IMR-90 (cell line): ENCODE results near the gene CUL3. TPM values are rescaled to one million over a fixed set of nuclear protein-coding genes. Genes with fewer than 3 reads are reported as not detected.

Experiments used
- ATAC-seq: fragments of 200-7000 bp; cut with Tn5 transposase; 2 replicates; pipeline ENCODE4 v1.9.1; 2020; ENCODE audit warnings: low read depth, mild to moderate bottlenecking, moderate library complexity
- BruUV-seq: library from RNA; stranded (reverse); fragments of 400-500 nt; replicated peaks from 2 replicates; lab custom pipeline; 2021; lab: Mats Ljungman, UMichigan
- CTCF ChIA-PET: fragments of 300-600 bp; formaldehyde crosslinking; extraction: SDS; loops from one replicate; lab custom pipeline; 2021; ENCODE audit warnings: antibody characterized with exemption; lab: Yijun Ruan, JAX
- POLR2A ChIA-PET: fragments of 300-600 bp; sonication (Branson Sonifier 250); formaldehyde crosslinking; loops from one replicate; lab custom pipeline; 2022; ENCODE audit warnings: antibody characterized with exemption; ENCODE audit not compliant: unreplicated experiment; lab: Charles Lee
- DNase-seq: peaks from one replicate; pipeline ENCODE4 v3.0.0; 2013
- H2AFZ ChIP-seq: replicated peaks from 2 replicates; pipeline ENCODE3; 2013; ENCODE audit warnings: low read length, mild to moderate bottlenecking; ENCODE audit not compliant: poor library complexity
- H2AK5ac ChIP-seq: 2 replicates; pipeline ENCODE4 v1.6.1; 2013; ENCODE audit warnings: low read depth, low read length, inconsistent platforms
- H2AK9ac ChIP-seq: replicated peaks from 2 replicates; pipeline ENCODE3; 2013; ENCODE audit warnings: mild to moderate bottlenecking, low read depth, low read length, moderate library complexity; ENCODE audit not compliant: poor library complexity
- H2BK120ac ChIP-seq: 2 replicates; pipeline ENCODE4 v1.6.1; 2013; ENCODE audit warnings: low read depth, low read length, inconsistent platforms
- H2BK15ac ChIP-seq: 3 replicates; pipeline ENCODE4 v1.6.1; 2013; ENCODE audit warnings: low read depth, low read length, inconsistent platforms
- H2BK20ac ChIP-seq: 2 replicates; pipeline ENCODE4 v1.6.1; 2013; ENCODE audit warnings: low read depth, mild to moderate bottlenecking, inconsistent platforms, low read length, moderate library complexity
- H2BK5ac ChIP-seq: 2 replicates; pipeline ENCODE4 v1.6.1; 2013; ENCODE audit warnings: mild to moderate bottlenecking, low read depth, low read length, inconsistent platforms; ENCODE audit not compliant: poor library complexity, severe bottlenecking
- H3K14ac ChIP-seq: replicated peaks from 2 replicates; pipeline ENCODE4 v1.6.1; 2013; ENCODE audit warnings: low read depth, low read length, inconsistent platforms
- H3K18ac ChIP-seq: 2 replicates; pipeline ENCODE4 v1.6.1; 2013; ENCODE audit warnings: low read depth, low read length, control low read depth
- H3K23ac ChIP-seq: 2 replicates; pipeline ENCODE4 v1.6.1; 2013; ENCODE audit warnings: low read depth, low read length, inconsistent platforms
- H3K27ac ChIP-seq: 2 replicates; pipeline ENCODE4 v1.5.1; 2013; ENCODE audit warnings: mild to moderate bottlenecking, control low read depth, low read length; ENCODE audit not compliant: insufficient read depth
- H3K27me3 ChIP-seq: 2 replicates; pipeline ENCODE4 v1.6.1; 2013; ENCODE audit warnings: low read length; ENCODE audit not compliant: control insufficient read depth, insufficient read depth
- H3K36me3 ChIP-seq: 2 replicates; pipeline ENCODE4 v1.6.1; 2013; ENCODE audit warnings: low read length, mixed read lengths; ENCODE audit not compliant: control insufficient read depth, insufficient read depth
- H3K4ac ChIP-seq: 2 replicates; pipeline ENCODE4 v1.6.1; 2013; ENCODE audit warnings: low read depth, low read length, inconsistent platforms
- H3K4me1 ChIP-seq: 2 replicates; pipeline ENCODE4 v1.6.1; 2013; ENCODE audit warnings: low read length, mixed read lengths; ENCODE audit not compliant: control insufficient read depth, insufficient read depth
- H3K4me2 ChIP-seq: 2 replicates; pipeline ENCODE4 v1.6.1; 2013; ENCODE audit warnings: low read depth, mild to moderate bottlenecking, control low read depth, low read length, moderate library complexity
- H3K4me3 ChIP-seq: 2 replicates; pipeline ENCODE4 v1.5.1; 2013; ENCODE audit warnings: low read depth, mild to moderate bottlenecking, control low read depth, low read length, moderate library complexity; ENCODE audit not compliant: insufficient read depth
- H3K56ac ChIP-seq: 2 replicates; pipeline ENCODE4 v1.6.1; 2013; ENCODE audit warnings: low read length, inconsistent platforms; ENCODE audit not compliant: insufficient read depth; ENCODE audit errors: extremely low read depth
- H3K79me1 ChIP-seq, 2 experiments: 2 replicates each; pipeline ENCODE4 v1.6.1; 2013; ENCODE audit warnings: low read length in 2 of 2, inconsistent platforms in 1 of 2, low read depth in 1 of 2
- H3K9ac ChIP-seq: 2 replicates; pipeline ENCODE4 v1.6.1; 2013; ENCODE audit warnings: low read depth, low read length, control low read depth
- H3K9me1 ChIP-seq: 2 replicates; pipeline ENCODE4 v1.6.1; 2013; ENCODE audit warnings: low read length, inconsistent platforms; ENCODE audit not compliant: insufficient read depth
- H3K9me3 ChIP-seq: 2 replicates; pipeline ENCODE4 v1.6.1; 2013; ENCODE audit warnings: low read length; ENCODE audit not compliant: control insufficient read depth, insufficient read depth
- H4K20me1 ChIP-seq: 2 replicates; pipeline ENCODE4 v1.6.1; 2013; ENCODE audit warnings: low read length, inconsistent platforms; ENCODE audit not compliant: insufficient read depth
- H4K5ac ChIP-seq: 2 replicates; pipeline ENCODE4 v1.6.1; 2013; ENCODE audit warnings: mild to moderate bottlenecking, low read depth, low read length, control low read depth
- H4K8ac ChIP-seq, 2 experiments: 2 replicates each; pipeline ENCODE4 v1.6.1; 2013; ENCODE audit warnings: low read depth in 2 of 2, low read length in 2 of 2, control low read depth in 1 of 2, inconsistent platforms in 1 of 2
- H4K91ac ChIP-seq: 2 replicates; pipeline ENCODE4 v1.6.1; 2013; ENCODE audit warnings: low read depth, low read length, inconsistent platforms; ENCODE audit not compliant: insufficient read depth
- CEBPB ChIP-seq: IDR thresholded peaks from 2 replicates; pipeline ENCODE4 v1.6.1; 2012; ENCODE audit warnings: low read depth, low read length, improper control_type of control experiment
- MAFK ChIP-seq: IDR thresholded peaks from 2 replicates; pipeline ENCODE4 v1.6.1; 2012; ENCODE audit warnings: low read depth, low read length, improper control_type of control experiment
- MAZ ChIP-seq: IDR thresholded peaks from 2 replicates; pipeline ENCODE4 v1.6.1; 2012; ENCODE audit warnings: low read depth, mild to moderate bottlenecking, low read length, improper control_type of control experiment, moderate library complexity, borderline replicate concordance
- MXI1 ChIP-seq: IDR thresholded peaks from 2 replicates; pipeline ENCODE4 v1.6.1; 2012; ENCODE audit warnings: low read depth, mild to moderate bottlenecking, low read length, moderate library complexity, borderline replicate concordance
- POLR2A ChIP-seq: IDR thresholded peaks from 2 replicates; pipeline ENCODE4 v1.6.1; 2012; ENCODE audit warnings: mild to moderate bottlenecking, low read depth, low read length
- RCOR1 ChIP-seq: IDR thresholded peaks from 2 replicates; pipeline ENCODE4 v1.6.1; 2012; ENCODE audit warnings: mild to moderate bottlenecking, low read length, improper control_type of control experiment; ENCODE audit not compliant: insufficient replicate concordance
- RFX5 ChIP-seq: IDR thresholded peaks from 2 replicates; pipeline ENCODE4 v1.8.0; 2012; ENCODE audit warnings: low read depth, mild to moderate bottlenecking, low read length, moderate library complexity
- SMC3 ChIP-seq: fragments of 150-350 bp; IDR thresholded peaks from 2 replicates; pipeline ENCODE4 v1.6.1; 2016; ENCODE audit warnings: low read depth, mild to moderate bottlenecking, antibody characterized with exemption, low read length, moderate library complexity
- WGBS, 2 experiments: methylation state at CpG; one replicate each; pipeline versions ENCODE4 v1.1.5 to v1.1.7; 2013; ENCODE audit warnings: missing lambda C conversion rate in 2 of 2; ENCODE audit not compliant: insufficient read length in 1 of 2; ENCODE audit errors: extremely low coverage in 2 of 2; 5-methylcytosine and 5-hydroxymethylcytosine counted together
- dilution Hi-C: fragments of 300-500 bp; cut with HindIII; formaldehyde crosslinking; loops from one replicate; pipeline ENCODE4 v1.14.3; 2018; ENCODE audit warnings: low sequenced_read_pairs; ENCODE audit not compliant: unreplicated experiment
- in situ Hi-C: fragments of 300-500 bp; cut with MboI; formaldehyde crosslinking; loops from 3 replicates; pipeline ENCODE4 v1.14.3; 2019; ENCODE audit warnings: low sequenced_read_pairs, inconsistent platforms, mixed read lengths
- intact Hi-C: fragments of 100-400 bp; cut with micrococcal nuclease; formaldehyde crosslinking; loops from 2 replicates; pipeline ENCODE4 v1.10.0; 2022
- polyA plus RNA-seq, 3 experiments: library from polyadenylated mRNA; depleted of rRNA; stranded (reverse); fragments of >200 nt; gene quantifications; 2 replicates each; pipeline ENCODE4 v1.2.3, GENCODE V29; 2012; ENCODE audit warnings: low replicate concordance in 1 of 3
- total RNA-seq: library from RNA; depleted of rRNA; stranded (reverse); fragments of >200 nt; gene quantifications from 2 replicates; pipeline ENCODE4 v1.2.3, GENCODE V29; 2012
- TF ChIP-seq, protein P1 (sequence below): conservative IDR thresholded peaks from 2 replicates; pipeline ENCODE4 v1.5.1; 2012; ENCODE audit warnings: mild to moderate bottlenecking, low read depth, low read length, improper control_type of control experiment
- TF ChIP-seq, protein P2 (sequence below): fragments of 150-350 bp; IDR thresholded peaks from 2 replicates; pipeline ENCODE4 v1.6.1; 2016; ENCODE audit warnings: low read depth, mild to moderate bottlenecking, low read length, moderate library complexity, borderline replicate concordance

Gene CUL3
- total and polyA plus RNA-seq, 2 of the 4 experiments (the other 2 are of a cell fraction) = 33.7 to 45.7 TPM

DNA sequence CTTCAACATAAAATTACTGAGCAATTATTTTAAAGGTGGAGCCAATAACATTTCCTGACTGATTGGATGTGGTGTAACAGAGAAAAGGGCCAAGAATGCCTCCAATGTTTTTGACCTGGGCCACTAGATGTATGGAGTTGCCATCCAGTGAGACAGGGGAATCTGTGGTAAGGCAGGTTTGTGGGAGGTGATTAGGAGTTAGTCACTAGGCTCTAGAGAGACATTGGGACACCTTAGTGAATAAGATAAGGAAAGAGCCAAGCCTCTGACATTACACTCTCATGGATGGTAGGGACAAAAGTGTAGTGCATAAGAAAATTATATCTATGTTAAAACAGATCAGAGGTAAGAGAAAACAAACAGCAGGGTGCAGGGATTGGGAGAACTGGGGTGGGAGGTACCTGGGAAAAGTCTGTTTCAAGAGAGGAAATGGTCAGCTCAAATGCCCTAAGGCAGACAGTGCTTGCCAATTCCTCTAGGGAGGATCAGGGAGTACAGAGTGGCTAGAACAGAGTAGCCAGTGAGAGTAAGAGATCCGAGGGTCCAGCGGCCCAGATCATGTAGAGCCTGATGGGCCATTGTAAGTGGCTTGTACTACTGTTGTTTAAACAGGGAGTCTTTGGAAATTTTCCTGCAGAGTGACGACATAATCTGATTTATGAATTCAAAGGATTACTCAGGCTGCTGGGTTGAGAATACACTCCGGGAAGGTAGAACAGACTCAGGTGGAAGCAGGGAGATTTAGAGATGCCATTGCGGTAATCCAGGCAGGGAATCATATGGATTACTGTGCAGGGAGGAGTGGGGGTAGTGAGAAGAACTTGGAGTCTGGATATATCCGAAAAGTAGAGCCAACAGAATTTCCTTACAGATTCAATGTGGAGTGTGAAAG, 45.7 kb upstream of the CUL3 start:
- Histone ChIP-seq H4K8ac (no peak overlapping the region), H3K4me1 (no peaks in the 10 kb centered on the region), H4K20me1 (no peaks in the 10 kb centered on the region), H3K9me1 (peaks cover 2% of the 10 kb centered on the region; the same call in 1 of the 2 replicates), H3K18ac (no peak overlapping the region), H3K27me3 (peaks cover 4% of the 10 kb centered on the region), H3K36me3 (no peaks in the 10 kb centered on the region), H3K9ac (no peak overlapping the region), H2AK5ac (no peak overlapping the region), H3K9me3 (no peaks in the 10 kb centered on the region), H3K27ac (no peak overlapping the region), H3K4me3 (no peak overlapping the region), H3K79me1 (no peaks in the 10 kb centered on the region), H2AK9ac (no peak overlapping the region), H4K91ac (no peak overlapping the region), H3K4me2 (no peak overlapping the region), H3K23ac (no peak overlapping the region), H2BK20ac (no peak overlapping the region), H3K56ac (no peak overlapping the region), H2AFZ (no peak overlapping the region), H2BK5ac (no peak overlapping the region), H2BK120ac (no peak overlapping the region), H3K14ac (no peak overlapping the region), H3K4ac (no peak overlapping the region), H4K5ac (no peak overlapping the region), H2BK15ac (no peak overlapping the region)
- no peak for ATAC-seq
- dilution Hi-C loops (no loop called here), intact Hi-C loops (no loop called here), in situ Hi-C loops (no loop called here)
- TF ChIP-seq, protein P1, sequence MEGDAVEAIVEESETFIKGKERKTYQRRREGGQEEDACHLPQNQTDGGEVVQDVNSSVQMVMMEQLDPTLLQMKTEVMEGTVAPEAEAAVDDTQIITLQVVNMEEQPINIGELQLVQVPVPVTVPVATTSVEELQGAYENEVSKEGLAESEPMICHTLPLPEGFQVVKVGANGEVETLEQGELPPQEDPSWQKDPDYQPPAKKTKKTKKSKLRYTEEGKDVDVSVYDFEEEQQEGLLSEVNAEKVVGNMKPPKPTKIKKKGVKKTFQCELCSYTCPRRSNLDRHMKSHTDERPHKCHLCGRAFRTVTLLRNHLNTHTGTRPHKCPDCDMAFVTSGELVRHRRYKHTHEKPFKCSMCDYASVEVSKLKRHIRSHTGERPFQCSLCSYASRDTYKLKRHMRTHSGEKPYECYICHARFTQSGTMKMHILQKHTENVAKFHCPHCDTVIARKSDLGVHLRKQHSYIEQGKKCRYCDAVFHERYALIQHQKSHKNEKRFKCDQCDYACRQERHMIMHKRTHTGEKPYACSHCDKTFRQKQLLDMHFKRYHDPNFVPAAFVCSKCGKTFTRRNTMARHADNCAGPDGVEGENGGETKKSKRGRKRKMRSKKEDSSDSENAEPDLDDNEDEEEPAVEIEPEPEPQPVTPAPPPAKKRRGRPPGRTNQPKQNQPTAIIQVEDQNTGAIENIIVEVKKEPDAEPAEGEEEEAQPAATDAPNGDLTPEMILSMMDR = no peak
- no peak for TF ChIP-seq RFX5
- TF ChIP-seq MAZ = no peak
- TF ChIP-seq POLR2A = no peak
- TF ChIP-seq MAFK = no peak
- TF ChIP-seq RCOR1 = no peak
- TF ChIP-seq CEBPB = no peak
- TF ChIP-seq SMC3 = no peak
- TF ChIP-seq MXI1 = no peak
- TF ChIP-seq, protein P2, sequence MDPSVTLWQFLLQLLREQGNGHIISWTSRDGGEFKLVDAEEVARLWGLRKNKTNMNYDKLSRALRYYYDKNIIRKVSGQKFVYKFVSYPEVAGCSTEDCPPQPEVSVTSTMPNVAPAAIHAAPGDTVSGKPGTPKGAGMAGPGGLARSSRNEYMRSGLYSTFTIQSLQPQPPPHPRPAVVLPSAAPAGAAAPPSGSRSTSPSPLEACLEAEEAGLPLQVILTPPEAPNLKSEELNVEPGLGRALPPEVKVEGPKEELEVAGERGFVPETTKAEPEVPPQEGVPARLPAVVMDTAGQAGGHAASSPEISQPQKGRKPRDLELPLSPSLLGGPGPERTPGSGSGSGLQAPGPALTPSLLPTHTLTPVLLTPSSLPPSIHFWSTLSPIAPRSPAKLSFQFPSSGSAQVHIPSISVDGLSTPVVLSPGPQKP = no peak
- no TSS peak for BruUV-seq
- DNase-seq = no peak
- ChIA-PET CTCF (no interaction called here), POLR2A (no interaction called here)
- 85% methylated on average over 3 of the region's 6 CpGs; no CpG with 5 or more reads in 1 of the 2 experiments for WGBS, 2 experiments
